Activated CD4-positive, alpha-beta T cell treated with anti-CD3 and anti-CD28 coated beads for 48 hours (primary cell): ENCODE data around the gene STK36.

Experiments
- DNase-seq: peaks from one replicate; pipeline ENCODE4 v3.0.0-alpha.2; 2020

STK36 gene, protein sequence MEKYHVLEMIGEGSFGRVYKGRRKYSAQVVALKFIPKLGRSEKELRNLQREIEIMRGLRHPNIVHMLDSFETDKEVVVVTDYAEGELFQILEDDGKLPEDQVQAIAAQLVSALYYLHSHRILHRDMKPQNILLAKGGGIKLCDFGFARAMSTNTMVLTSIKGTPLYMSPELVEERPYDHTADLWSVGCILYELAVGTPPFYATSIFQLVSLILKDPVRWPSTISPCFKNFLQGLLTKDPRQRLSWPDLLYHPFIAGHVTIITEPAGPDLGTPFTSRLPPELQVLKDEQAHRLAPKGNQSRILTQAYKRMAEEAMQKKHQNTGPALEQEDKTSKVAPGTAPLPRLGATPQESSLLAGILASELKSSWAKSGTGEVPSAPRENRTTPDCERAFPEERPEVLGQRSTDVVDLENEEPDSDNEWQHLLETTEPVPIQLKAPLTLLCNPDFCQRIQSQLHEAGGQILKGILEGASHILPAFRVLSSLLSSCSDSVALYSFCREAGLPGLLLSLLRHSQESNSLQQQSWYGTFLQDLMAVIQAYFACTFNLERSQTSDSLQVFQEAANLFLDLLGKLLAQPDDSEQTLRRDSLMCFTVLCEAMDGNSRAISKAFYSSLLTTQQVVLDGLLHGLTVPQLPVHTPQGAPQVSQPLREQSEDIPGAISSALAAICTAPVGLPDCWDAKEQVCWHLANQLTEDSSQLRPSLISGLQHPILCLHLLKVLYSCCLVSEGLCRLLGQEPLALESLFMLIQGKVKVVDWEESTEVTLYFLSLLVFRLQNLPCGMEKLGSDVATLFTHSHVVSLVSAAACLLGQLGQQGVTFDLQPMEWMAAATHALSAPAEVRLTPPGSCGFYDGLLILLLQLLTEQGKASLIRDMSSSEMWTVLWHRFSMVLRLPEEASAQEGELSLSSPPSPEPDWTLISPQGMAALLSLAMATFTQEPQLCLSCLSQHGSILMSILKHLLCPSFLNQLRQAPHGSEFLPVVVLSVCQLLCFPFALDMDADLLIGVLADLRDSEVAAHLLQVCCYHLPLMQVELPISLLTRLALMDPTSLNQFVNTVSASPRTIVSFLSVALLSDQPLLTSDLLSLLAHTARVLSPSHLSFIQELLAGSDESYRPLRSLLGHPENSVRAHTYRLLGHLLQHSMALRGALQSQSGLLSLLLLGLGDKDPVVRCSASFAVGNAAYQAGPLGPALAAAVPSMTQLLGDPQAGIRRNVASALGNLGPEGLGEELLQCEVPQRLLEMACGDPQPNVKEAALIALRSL (N-terminal part only)

DNA sequence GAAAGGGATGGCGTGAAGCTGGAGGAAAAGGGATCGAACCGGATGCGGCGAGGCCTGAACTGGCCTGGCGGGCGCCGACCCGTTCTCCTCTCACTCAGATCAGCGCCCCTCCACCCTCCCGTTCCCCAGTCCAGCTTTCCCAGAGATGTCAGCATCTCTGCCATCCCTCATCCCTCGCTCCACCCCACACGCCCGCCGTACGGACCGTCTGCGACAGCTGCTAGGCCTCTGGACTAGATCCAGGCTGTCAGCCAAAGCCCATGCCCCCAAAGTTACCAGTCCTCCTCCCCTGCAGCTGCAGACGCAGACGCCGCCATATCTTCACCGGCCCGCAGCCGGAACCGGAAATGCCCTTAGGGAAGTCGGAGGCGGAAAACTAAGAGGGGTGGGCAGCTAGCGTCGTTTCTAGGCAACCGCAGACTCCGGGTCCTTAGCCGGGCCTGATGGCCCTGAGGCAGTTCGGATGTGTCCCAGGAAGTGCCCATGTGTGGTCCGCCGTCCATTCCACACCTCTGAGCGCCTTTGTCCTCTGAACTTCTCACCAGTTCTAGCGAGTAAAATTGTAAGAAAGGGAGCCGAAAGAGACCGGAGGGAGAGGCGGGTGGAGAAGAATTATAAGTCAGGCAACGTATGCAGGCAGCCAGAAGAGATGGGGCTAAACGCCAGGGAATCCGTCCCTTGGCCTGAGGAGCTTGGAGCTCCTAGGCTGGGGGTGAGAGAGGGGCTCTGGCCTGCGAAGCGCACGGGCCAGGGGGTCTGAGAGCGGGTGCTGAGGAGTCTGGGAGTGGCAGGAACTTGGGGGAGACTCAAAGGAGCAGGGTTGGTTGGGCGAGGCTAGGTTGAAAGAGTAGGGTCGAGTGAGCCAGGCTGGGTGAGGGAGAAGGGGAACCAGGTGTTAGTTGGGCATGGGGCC lies at the start of gene STK36, which contains the start of gene RNF25:
Gene STK36 (plus strand): TSS at position 433 of the 913 bp plus-strand sequence. CDS start 744 bp downstream, outside the sequence.
Gene RNF25 (minus strand): TSS at position 349 of the 913 bp plus-strand sequence. CDS start 32 bp downstream, at position 317.
- DNase-seq: peak; percentile 90

DNA sequence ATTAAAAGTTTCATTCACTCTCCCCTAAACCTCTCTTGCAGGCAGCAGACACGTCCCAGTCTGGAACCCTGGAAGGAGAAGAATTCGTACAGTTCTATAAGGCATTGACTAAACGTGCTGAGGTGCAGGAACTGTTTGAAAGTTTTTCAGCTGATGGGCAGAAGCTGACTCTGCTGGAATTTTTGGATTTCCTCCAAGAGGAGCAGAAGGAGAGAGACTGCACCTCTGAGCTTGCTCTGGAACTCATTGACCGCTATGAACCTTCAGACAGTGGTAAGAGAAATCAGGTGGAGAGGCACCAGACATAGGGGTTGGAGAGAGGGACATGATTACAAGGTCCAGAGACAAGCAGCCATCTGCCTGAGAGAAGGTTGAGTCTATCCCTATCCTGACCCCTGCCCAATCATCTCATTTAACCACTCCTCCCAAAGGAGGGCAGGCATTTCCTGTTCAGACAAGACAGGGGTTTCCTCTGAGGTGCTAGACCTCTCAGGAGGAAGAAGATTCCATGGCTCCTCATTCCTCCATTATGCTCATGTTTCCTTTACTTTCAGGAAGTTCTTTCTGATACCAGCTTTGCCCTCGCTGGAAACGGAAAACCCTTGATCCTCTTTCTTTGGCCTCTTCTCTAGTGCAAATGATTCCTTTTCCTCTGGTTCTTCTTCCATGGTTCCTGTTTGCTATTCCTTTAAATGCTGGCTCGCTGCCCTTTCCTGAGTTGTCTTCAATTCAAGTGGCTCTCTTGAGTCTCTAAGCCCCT lies 49.1 kb upstream of the STK36 start:
- DNase-seq: no peak

DNA sequence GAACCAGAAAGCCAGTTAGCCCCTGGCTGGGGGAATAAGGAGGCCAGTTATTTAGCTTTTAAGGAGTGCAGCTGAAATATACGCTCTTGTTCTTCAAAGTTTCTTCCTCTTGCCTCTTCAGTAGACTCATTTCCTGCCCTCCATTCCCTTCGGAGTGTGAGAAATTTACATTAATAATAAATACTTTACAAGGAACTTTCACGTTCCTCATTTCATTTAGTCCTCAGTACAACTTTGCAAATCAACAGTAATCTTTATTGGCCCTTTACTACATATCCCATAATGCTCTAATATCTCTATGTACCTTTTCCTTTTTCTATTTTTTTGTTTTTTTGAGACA lies 48.5 kb upstream of the STK36 start:
- DNase-seq: no peak

DNA sequence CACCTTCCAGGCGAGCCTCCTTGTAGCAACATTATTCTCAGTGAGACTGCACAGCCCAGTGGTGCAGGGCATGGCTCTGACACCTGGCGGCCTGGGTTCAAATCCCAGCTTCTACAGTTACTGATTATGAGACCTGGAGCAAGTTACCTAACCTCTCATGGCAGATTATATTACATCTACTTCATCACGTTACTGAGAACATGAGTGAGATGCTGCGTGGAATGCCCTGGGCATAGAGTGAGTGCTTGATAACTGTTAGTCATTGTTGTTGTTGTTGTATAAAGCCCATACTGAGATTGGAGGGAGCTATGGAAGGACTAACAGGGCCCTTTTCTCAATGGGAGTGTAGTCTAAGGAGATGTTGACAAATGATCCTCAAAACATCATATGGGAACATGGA lies 45.5 kb upstream of the STK36 start:
- DNase-seq: no peak

DNA sequence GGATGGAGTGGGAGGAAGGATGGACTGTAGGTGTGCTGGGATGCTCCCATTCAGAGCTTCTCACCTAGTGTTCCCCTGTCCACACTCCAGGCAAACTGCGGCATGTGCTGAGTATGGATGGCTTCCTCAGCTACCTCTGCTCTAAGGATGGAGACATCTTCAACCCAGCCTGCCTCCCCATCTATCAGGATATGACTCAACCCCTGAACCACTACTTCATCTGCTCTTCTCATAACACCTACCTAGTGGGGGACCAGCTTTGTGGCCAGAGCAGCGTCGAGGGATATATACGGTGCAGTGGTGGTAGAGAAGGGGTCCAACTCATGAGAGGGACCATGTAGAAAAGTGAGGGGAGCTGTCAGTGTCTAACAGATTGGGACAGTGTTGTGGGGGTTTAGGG lies 43.9 kb upstream of the STK36 start:
- DNase-seq: no peak

DNA sequence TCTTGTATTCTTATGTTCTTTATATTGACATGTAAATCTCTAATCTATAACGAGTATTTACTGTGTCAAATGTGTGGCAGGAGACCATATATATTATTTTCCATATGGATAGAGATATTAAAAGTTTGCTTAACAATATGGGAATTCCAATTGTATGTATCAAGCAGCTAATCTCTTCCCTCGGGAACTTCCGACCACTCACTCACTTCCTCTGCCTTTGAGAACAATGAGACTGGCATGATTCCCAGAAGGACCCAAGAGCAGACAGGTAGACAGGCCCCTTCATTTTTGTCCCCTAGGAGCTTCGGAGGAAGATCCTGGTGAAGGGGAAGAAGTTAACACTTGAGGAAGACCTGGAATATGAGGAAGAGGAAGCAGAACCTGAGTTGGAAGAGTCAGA lies 40.0 kb upstream of the STK36 start:
- DNase-seq: no peak

DNA sequence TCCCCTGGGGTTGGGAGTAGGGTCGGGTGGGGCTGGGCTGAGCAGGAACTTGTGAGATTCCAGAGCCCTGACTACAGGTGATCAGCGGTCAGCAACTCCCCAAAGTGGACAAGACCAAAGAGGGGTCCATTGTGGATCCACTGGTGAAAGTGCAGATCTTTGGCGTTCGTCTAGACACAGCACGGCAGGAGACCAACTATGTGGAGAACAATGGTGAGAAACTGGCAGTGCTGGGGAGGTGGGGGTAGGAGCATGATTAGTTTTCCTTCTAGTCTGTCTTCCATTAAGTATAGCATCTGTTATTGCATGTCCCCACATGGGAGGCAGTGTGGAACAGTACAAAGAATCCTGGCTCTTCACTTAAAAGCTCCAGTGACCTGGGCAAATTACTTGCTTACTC lies 36.2 kb upstream of the STK36 start:
- no peak for DNase-seq

DNA sequence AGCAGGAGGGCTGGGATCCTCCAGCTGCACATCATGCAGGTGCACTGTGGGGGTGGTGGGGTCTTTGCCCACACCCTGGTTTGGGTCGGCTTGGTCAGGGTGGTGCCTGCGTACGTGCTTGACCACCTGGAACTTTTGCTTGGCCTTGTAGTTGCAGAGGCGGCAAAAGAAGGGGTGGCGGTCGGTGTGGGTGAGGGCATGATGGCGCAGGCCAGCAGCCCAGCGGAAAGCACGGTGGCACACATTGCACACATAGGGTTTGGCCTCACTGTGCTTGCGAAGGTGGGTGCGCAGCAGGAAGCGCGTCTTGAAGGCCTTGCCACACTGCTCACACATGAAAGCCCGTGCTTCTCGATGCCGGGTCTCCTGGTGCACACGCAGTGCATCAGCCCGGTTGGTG lies 33.5 kb upstream of the STK36 start:
- no peak for DNase-seq

DNA sequence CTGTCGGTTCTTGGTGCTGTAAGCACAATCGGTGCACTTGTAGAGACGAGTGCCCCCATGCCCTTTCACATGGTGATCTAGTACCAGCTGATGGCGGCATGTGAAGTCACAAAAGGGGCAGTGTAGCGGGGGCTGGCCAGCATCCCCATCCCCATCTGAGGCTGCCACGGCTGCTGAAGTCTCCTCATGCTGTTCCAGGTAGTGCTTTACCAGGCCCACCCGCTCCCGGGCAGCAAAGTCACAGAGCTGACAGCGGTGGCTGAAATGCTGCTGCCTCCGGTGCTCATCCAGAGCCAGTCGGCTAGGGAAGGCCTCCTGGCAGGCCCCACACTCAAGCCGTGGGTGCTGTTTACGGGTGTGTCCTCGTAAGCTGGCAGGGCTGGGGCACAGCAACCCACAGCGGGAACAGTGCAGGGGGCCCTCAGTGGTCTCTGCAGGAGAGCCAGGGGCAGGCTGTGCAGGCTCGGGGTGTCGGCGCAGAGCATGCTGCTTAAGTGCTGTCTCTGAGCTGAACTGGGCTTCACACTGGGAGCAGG lies 29.7 kb upstream of the STK36 start:
- DNase-seq: no peak

DNA sequence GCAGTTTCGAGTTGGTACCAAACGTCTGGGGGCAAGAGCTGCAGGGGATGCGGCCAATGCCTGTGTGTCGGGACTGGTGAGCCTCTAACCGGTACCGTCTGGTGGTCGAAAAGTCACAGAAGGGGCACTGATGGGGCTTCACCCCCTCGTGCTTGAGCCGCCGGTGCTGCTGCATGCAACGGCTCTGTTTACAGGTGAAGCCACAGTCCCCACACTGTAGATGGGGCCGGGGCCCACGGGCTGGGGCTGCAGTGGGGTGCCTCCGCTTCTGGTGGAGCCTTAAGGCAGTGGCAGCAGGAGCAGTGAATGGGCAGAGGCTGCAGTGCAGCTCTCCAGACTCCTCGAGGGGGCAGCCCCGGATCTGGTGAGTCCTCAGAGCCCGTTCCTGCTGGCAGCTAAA lies 29.1 kb upstream of the STK36 start:
- DNase-seq: no peak

DNA sequence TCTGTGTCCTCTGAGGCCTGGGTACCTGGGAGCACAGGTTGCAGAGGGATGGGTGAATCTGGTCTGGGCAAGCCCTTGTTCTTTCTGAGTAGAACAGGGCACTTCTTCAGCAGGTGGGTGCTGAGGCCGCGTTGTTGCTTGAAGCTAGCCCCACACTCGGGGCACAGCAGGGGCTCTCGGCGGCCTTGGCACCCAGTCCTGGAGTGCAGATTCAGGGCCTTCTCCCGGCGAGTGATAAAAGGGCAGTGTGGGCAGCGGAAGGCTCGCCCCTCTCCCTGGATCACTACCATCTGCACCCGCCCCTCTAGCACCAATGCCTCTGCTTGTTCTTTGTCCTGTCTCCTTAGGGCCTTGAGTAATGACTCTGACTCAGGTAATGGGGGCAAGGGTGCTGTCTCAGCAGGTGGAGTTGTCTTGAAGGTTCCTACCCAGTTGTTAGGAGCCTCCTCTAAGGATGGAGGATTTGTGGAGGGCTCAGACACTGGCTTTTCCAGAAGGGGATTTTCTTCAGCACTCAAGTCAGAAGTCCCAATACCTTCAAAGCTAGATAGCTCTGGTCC lies 28.1 kb upstream of the STK36 start:
- DNase-seq: no peak

DNA sequence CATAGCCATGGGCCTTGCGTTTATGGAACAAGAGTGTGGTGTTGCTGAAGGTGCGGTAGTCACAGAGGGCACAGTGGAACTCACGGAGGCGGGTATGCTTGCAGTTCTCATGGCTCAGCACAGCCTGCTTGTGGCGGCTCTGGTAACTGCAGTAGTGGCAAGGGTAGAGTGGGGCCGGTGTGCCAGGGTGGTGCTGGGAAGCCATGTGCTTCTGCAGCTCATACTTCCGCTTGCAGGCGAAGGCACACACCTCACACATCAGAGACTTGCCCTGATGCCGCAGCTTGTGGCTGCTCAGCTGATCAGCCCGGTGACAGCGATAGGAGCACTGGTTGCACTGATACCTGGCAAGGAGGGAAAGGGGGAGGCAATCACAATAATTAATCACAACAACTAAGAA lies 27.2 kb upstream of the STK36 start:
- DNase-seq: no peak

DNA sequence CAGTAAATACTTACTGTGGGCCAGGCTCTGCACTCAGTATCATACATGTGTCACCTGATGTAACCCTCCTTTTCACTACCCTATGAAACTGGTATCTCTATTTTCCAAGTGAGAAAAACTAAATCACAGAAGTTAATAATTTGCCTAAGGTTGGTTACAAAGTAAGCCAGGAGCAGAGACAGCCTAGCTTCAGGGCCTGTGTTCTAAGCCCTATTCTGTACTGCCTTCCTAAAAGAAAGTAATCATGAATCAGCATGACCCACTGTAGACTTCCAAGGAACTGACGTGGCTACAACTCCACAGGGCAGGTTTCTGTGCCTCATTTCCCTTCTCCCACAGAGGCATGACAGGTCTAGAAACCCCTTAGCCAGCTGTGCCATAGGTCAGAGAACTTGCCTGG lies 26.8 kb upstream of the STK36 start:
- no peak for DNase-seq

DNA sequence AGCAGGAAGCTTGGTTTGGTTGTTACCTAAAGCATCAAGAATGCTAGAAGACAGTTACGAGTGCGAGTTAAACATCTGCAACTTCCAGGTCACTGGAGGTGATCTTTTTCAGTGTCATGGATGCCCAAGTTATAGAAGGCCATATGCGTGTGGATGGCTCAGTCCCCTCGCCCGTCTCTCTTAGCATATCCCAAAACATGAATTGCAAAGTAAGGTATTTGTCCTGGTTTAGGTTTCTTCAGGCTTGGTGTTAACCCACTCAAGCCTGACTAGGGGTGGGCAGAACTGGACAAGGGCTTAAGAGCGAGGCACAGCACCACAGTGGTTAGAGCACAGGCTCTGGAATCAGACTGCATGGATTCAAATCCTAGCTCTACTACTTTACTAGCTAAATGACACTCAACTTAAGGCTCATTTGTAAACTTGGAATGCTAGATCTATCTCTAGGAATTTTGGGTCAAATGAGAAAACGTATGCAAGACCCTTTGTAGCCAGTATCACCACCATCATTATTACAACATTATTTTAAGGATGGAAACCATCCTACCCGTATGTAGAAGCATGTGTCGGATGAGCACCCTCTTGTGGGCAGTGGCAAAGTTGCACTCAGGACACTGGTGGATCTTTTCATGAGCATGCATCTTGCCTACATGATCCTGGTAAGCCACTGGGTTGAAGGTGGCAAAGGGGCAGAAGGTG lies 23.6 kb upstream of the STK36 start:
- DNase-seq: peak; percentile 65

DNA sequence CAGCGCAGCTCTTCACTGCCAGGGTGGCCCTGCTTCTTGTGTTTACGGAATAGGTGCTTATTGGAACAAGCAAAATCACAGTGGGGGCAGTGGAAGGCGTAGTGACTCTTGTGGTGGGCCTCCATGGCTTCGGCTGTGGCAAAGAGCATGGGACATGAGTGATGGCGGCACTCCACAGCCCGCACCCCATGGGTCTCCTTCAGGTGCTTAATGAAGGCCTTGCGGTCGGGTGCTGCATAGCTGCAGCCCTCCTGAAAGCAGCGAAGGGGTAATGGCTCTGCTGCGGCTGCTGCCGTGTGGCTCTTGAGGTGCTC lies 23.1 kb upstream of the STK36 start:
- DNase-seq: no peak

DNA sequence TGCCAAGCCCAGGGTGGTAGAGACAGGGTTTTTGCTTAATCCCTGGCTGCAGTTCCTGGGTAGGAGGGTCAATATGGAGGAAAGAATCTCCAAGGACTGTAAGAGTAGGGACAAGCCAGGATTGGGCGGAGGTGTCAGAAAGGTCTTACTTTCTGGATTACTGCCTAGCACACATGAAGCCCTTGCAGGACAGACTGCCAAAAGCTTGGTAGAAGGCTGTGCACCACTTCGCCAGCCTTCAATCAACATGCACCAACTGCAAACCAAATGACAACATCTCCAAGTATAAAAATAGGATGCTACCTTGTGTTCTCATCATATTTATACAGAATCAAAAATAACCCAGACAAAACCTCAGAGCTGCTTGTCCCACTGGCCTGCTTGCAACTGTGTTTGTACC lies 16.1 kb upstream of the STK36 start:
- no peak for DNase-seq

DNA sequence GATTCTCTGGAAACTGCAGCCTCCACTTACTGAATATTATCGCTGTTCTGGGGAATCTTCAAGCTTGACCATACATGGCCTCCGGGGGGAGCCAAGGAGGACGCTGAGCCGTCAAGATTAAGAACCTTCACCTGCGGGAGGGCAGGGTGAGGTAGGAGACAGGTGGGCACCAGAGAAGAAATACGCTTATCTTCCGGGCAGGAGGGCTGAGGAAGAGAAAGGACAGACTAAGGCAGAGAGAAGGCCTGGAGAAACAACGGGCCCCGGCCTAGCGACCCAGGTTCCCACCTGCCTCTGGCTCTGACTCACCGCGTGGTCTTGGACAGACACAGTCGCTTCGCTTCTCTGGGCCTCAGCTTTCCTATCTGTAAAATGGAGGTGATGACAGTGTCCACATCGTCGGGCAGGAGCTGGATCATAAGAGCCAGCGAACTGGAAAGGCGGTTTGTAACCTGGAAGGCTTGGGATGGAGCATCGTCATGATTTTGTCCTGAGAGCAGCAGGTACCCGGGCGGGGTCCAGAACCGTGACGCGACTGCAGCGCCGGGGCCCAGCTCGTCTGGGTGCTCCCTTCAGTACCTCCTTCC lies 13.1 kb upstream of the STK36 start:
- DNase-seq: peak; percentile 66

DNA sequence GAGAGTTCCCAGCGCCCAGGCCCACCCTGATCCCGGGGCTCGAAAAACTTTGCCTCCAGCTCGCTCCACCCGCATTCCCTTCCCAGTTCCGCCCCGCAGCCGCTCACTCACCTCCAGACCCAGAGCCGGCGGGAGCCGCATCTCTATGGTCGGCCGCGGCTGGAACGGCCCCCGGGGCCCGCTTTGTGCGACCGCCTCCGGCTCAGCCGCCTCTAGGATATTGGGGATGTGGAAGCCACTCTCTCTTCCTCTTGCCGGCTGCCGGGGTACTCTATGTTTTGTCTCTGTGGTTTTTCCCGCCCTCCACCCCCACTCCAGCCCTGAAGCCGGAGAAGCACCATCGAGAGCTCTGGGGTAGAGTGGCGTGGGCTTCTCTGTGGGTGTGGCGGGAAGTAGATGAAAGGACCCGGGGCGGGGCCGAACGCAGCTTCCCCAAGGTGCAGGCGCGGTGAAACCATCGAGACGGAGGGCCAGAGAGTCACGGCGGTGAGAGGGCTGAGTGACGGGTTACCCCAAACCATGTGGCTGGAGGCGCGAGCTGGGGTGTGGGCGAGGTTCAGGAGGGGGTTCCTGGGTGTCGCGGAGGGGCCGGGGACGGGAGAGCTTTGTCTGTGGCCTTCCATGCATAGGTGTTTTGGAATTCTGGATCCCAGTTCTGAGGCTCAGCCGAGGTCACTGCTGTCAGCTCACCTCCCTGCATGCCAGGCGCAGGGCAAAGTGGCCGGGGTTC lies 12.5 kb upstream of the STK36 start, which contains the start of the genes BCS1L and ZNF142:
Gene BCS1L (plus strand): TSS at position 426 of the 730 bp plus-strand sequence. CDS start 1,305 bp downstream, outside the sequence.
Gene ZNF142 (minus strand): TSS at position 366 of the 730 bp plus-strand sequence. CDS start 3,194 bp downstream, outside the sequence.
- peak; percentile 98 for DNase-seq

DNA sequence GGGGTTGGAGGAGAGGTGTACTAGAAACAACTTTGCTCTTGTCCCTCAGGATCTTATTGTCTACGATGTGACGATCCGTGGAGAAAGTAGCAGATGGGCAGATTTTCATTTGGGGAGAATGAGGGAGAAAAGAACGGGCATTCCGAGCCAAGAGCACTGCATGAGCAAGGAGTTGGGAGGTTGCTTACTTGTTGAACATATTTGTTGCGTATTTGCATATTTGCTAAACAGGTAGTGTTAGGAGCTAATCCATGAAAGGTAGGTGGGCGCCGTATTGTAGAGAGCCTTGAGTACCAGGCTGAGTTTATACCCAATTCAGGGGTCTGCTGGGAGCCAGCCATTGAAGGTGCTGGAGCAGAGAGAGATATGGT lies 11.9 kb upstream of the STK36 start:
- no peak for DNase-seq
